Measurements from ENCODE around the gene UNC13C.

DNA sequence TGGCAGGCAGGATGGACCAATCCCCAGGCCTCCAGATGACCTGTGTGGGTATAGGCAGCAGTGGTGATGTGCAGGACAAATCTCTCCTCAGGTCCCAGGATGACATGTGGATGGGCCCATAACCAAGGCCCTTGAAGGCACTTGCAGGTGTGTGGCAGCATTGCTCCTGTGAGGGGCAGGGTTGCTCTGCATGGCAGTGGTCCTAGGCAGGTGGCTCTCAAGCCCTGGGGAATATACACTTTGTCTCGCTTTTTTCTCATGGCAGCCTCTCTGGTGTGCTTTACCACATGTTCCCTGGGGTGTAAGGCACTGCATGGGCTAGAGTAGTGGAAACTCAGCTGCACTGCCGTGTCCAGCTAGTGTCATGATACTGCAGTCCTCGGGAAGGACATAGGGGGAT, 503.6 kb downstream of the UNC13C start:
- TF ChIP-seq CTCF (IDR thresholded peaks at IDR 0.05): no peak
- no peak for TF ChIP-seq POLR2A (IDR thresholded peaks at IDR 0.05)
